ENCODE measurements around the gene ZAR1. TPM values are rescaled to one million over a fixed set of nuclear protein-coding genes. Genes with fewer than 3 reads are reported as not detected.

ZAR1 gene
- total RNA-seq, 1 donor from 2014 or later: not detected

Other genes starting within 250 kb of the ZAR1 start
- gene TEC, start 220.4 kb upstream of the ZAR1 start, total RNA-seq: 0.91 and 1.1 TPM in 2 replicates
- 70.6 and 74.0 TPM in 2 replicates for gene SLAIN2, start 148.7 kb upstream of the ZAR1 start, total RNA-seq
- gene SLC10A4, start 6.9 kb upstream of the ZAR1 start, total RNA-seq: 0.12 TPM in 1 of 2 replicates, not detected in the other

Data from T-helper 1 cell treated with Interleukin-12 subunit alpha and Interleukin-12 subunit beta and Interleukin-4 antibody, amounts not matched to agents 30 ng/mL and 1 ng/mL, for 36 hours (primary cell).